ENCODE measurements around the gene NR3C2.
"Not testable (repeated sequence)": the region's sequence is repeated elsewhere in the genome, so short reads cannot be mapped to it uniquely, and the experiment has no call there.

The NR3C2 gene

GRCh38 chr4:148145475-148145874 is 296.7 kb downstream of the NR3C2 start:
- no peak overlapping the region for H3K4me3 ChIP-seq (ENCODE audit: control insufficient read depth, low read depth, low read length)
- DNase-seq (ENCODE audit: low read depth) = no peak
- TF ChIP-seq CTCF (conservative IDR thresholded peaks at IDR 0.05; ENCODE audit: control insufficient read depth, insufficient read depth, low read depth, low read length) = no peak

GRCh38 chr4:148143174-148143573 is 299.0 kb downstream of the NR3C2 start:
- no peak for DNase-seq (ENCODE audit: low read depth)
- H3K4me3 ChIP-seq (ENCODE audit: control insufficient read depth, low read depth, low read length) = no peak overlapping the region
- no peak for TF ChIP-seq CTCF (conservative IDR thresholded peaks at IDR 0.05; ENCODE audit: control insufficient read depth, insufficient read depth, low read depth, low read length)

GRCh38 chr4:148141501-148141900 is 300.7 kb downstream of the NR3C2 start:
- TF ChIP-seq CTCF (conservative IDR thresholded peaks at IDR 0.05; ENCODE audit: control insufficient read depth, insufficient read depth, low read depth, low read length) = no peak
- no peak for DNase-seq (ENCODE audit: low read depth)
- H3K4me3 ChIP-seq (ENCODE audit: control insufficient read depth, low read depth, low read length) = no peak overlapping the region

GRCh38 chr4:148126825-148127224 is 315.4 kb downstream of the NR3C2 start:
- peak; percentile 15 for DNase-seq (ENCODE audit: low read depth)
- TF ChIP-seq CTCF (conservative IDR thresholded peaks at IDR 0.05; ENCODE audit: control insufficient read depth, insufficient read depth, low read depth, low read length) = no peak

GRCh38 chr4:148124512-148124911 is 317.7 kb downstream of the NR3C2 start:
- TF ChIP-seq CTCF (conservative IDR thresholded peaks at IDR 0.05; ENCODE audit: control insufficient read depth, insufficient read depth, low read depth, low read length) = no peak
- DNase-seq (ENCODE audit: low read depth) = no peak
- no peak overlapping the region for H3K4me3 ChIP-seq (ENCODE audit: control insufficient read depth, low read depth, low read length)

More at GRCh38 chr4:148126825-148127224, 315.4 kb downstream of the NR3C2 start:
- no peak overlapping the region for H3K4me3 ChIP-seq (ENCODE audit: control insufficient read depth, low read depth, low read length)

GRCh38 chr4:148123161-148123560 is 319.1 kb downstream of the NR3C2 start:
- not testable (repeated sequence) for H3K4me3 ChIP-seq (ENCODE audit: control insufficient read depth, low read depth, low read length); DNase-seq (ENCODE audit: low read depth)

- no peak overlapping the region for H3K4me3 ChIP-seq (ENCODE audit: control insufficient read depth, low read depth, low read length)
- TF ChIP-seq CTCF (conservative IDR thresholded peaks at IDR 0.05; ENCODE audit: control insufficient read depth, insufficient read depth, low read depth, low read length) = no peak
- DNase-seq (ENCODE audit: low read depth) = no peak
Observed at GRCh38 chr4:148120216-148120615, 322.0 kb downstream of the NR3C2 start.
